Fibroblast of upper back skin (primary cell): ENCODE measurements around the gene CAMKMT.

Source experiments
- DNase-seq: peaks from one replicate; pipeline ENCODE4 v3.0.0-alpha.2; 2013

Gene CAMKMT

GRCh38 chr2:44747794-44748193 is 386.0 kb downstream of the CAMKMT start:
- DNase-seq, result no peak

GRCh38 chr2:44751754-44752479 is 390.2 kb downstream of the CAMKMT start:
- DNase-seq, result no peak

- no peak for DNase-seq
These were observed 391.0 kb downstream of the CAMKMT start for GRCh38 chr2:44752761-44753160.

GRCh38 chr2:44753552-44754285 is 392.0 kb downstream of the CAMKMT start:
- DNase-seq, result peak; percentile 12

GRCh38 chr2:44758591-44758990 is 396.8 kb downstream of the CAMKMT start:
- no peak for DNase-seq

- no peak for DNase-seq
These were observed 398.1 kb downstream of the CAMKMT start for GRCh38 chr2:44759823-44760222.

- DNase-seq, result no peak
These were observed 401.6 kb downstream of the CAMKMT start for GRCh38 chr2:44763275-44763782.

- DNase-seq, result no peak
These were observed 404.5 kb downstream of the CAMKMT start for GRCh38 chr2:44766220-44766619.

GRCh38 chr2:44766777-44767176 is 405.0 kb downstream of the CAMKMT start:
- DNase-seq, result no peak

GRCh38 chr2:44767691-44768090 is 405.9 kb downstream of the CAMKMT start:
- DNase-seq, result no peak

GRCh38 chr2:44768438-44769236 is 406.9 kb downstream of the CAMKMT start:
- DNase-seq, result no peak

GRCh38 chr2:44769349-44770011 is 407.7 kb downstream of the CAMKMT start:
- no peak for DNase-seq

GRCh38 chr2:44770221-44771195 is 408.8 kb downstream of the CAMKMT start:
- no peak for DNase-seq

GRCh38 chr2:44771522-44771921 is 409.8 kb downstream of the CAMKMT start:
- no peak for DNase-seq

GRCh38 chr2:44772131-44772530 is 410.4 kb downstream of the CAMKMT start:
- no peak for DNase-seq

- no peak for DNase-seq
These were observed 411.1 kb downstream of the CAMKMT start for GRCh38 chr2:44772669-44773378.

- no peak for DNase-seq
These were observed 413.2 kb downstream of the CAMKMT start for GRCh38 chr2:44774826-44775492.

GRCh38 chr2:44777036-44777435 is 415.3 kb downstream of the CAMKMT start:
- DNase-seq, result no peak

GRCh38 chr2:44777537-44777936 is 415.8 kb downstream of the CAMKMT start:
- DNase-seq, result no peak

GRCh38 chr2:44778221-44778654 is 416.5 kb downstream of the CAMKMT start:
- DNase-seq, result no peak
